ENCODE data around the gene ERBB3. TPM values are rescaled to one million over a fixed set of nuclear protein-coding genes. Genes with fewer than 3 reads are reported as not detected.

ERBB3 gene
- total RNA-seq, 5 donors from 2014 or later (not counting 1 experiment from before 2014, with no cell fraction given) = 0.93 to 24.0 (median 8.2) TPM

- peaks cover 0 to 11% of the 10 kb centered on the region in 2 donors for H3K27me3 Mint-ChIP-seq
- no peaks in the 10 kb centered on the region for H3K9me3 Mint-ChIP-seq
- no peaks in the 10 kb centered on the region for H3K9me3 ChIP-seq
- ATAC-seq (replicated peaks in 1 of 4) (no peak), DNase-seq (no peak)
- POLR2A ChIA-PET = interaction anchor here in 1 of 2 donors (0.6 kb wide), 1 partner anchor 12 kb away, joined by 3 read pairs; no protein-coding TSS in a partner anchor
- CTCF ChIA-PET = interaction anchor here in 1 of 2 donors (0.7 kb wide), 1 partner anchor 18 kb away, joined by 6 read pairs; no protein-coding TSS in a partner anchor
- no peak overlapping the region for H3K4me3 Mint-ChIP-seq
- 89% methylated on average over 2 of the region's 6 CpGs for WGBS (ENCODE audit: insufficient coverage)
- H3K27ac ChIP-seq (ENCODE audit: low read length) = no peak overlapping the region
- H3K27me3 ChIP-seq (replicated peaks in 1 of 2; ENCODE audit: control insufficient read depth in 2 of 2, extremely low read depth in 1 of 2, insufficient read depth in 2 of 2, low read length in 1 of 2) = peaks cover 0 to 29% of the 10 kb centered on the region in 2 experiments
- no peak overlapping the region for H3K4me3 ChIP-seq (ENCODE audit: control insufficient read depth in 1 of 2, extremely low read depth in 1 of 2, low read length in 1 of 2)
- no peaks in the 10 kb centered on the region for H3K36me3 Mint-ChIP-seq
- H3K4me1 Mint-ChIP-seq = no peaks in the 10 kb centered on the region
- no peaks in the 10 kb centered on the region for H3K36me3 ChIP-seq (ENCODE audit: control insufficient read depth in 2 of 2, extremely low read depth in 1 of 2, insufficient read depth in 1 of 2, low read length in 1 of 2)
- H3K27ac Mint-ChIP-seq = no peak overlapping the region
- H3K4me1 ChIP-seq (ENCODE audit: control insufficient read depth in 1 of 2, extremely low read depth in 1 of 2, insufficient read depth in 2 of 2, low read length in 2 of 2) = no peaks in the 10 kb centered on the region
Observed at GRCh38 chr12:56086608-56087007, 6.6 kb downstream of the ERBB3 start.

GRCh38 chr12:56087220-56087619 is 7.3 kb downstream of the ERBB3 start:
- H3K27me3 Mint-ChIP-seq = peaks cover 0 to 11% of the 10 kb centered on the region in 2 donors
- no peak overlapping the region for H3K4me3 Mint-ChIP-seq
- Histone ChIP-seq H3K36me3 (ENCODE audit: control insufficient read depth in 2 of 2, extremely low read depth in 1 of 2, insufficient read depth in 1 of 2, low read length in 1 of 2) (no peaks in the 10 kb centered on the region), H3K9me3 (no peaks in the 10 kb centered on the region), H3K27ac (ENCODE audit: low read length) (no peak overlapping the region), H3K4me1 (ENCODE audit: control insufficient read depth in 1 of 2, extremely low read depth in 1 of 2, insufficient read depth in 2 of 2, low read length in 2 of 2) (no peaks in the 10 kb centered on the region), H3K27me3 (replicated peaks in 1 of 2; ENCODE audit: control insufficient read depth in 2 of 2, extremely low read depth in 1 of 2, insufficient read depth in 2 of 2, low read length in 1 of 2) (peaks cover 0 to 24% of the 10 kb centered on the region in 2 experiments), H3K4me3 (ENCODE audit: control insufficient read depth in 1 of 2, extremely low read depth in 1 of 2, low read length in 1 of 2) (no peak overlapping the region)
- ChIA-PET CTCF (no interaction called here), POLR2A (no interaction called here)
- 86% methylated on average over 5 of the region's 6 CpGs for WGBS (ENCODE audit: insufficient coverage)
- H3K4me1 Mint-ChIP-seq = no peaks in the 10 kb centered on the region
- no peak overlapping the region for H3K27ac Mint-ChIP-seq
- H3K36me3 Mint-ChIP-seq = no peaks in the 10 kb centered on the region
- no peaks in the 10 kb centered on the region for H3K9me3 Mint-ChIP-seq
- ATAC-seq (replicated peaks in 1 of 4) (no peak), DNase-seq (no peak)

GRCh38 chr12:56097738-56098137 is 17.8 kb downstream of the ERBB3 start:
- H3K4me1 Mint-ChIP-seq = peaks cover 20 to 26% (median 23%) of the 10 kb centered on the region in 3 donors
- ChIA-PET POLR2A (no interaction called here), CTCF (no interaction called here)
- ATAC-seq (replicated peaks in 1 of 4) (no peak), DNase-seq (no peak)
- H3K4me1 ChIP-seq (ENCODE audit: control insufficient read depth in 1 of 2, extremely low read depth in 1 of 2, insufficient read depth in 2 of 2, low read length in 2 of 2) = peaks cover 17 to 21% of the 10 kb centered on the region in 2 experiments
- H3K36me3 Mint-ChIP-seq = no peaks in the 10 kb centered on the region
- no peaks in the 10 kb centered on the region for H3K9me3 Mint-ChIP-seq
- H3K36me3 ChIP-seq (ENCODE audit: control insufficient read depth in 2 of 2, extremely low read depth in 1 of 2, insufficient read depth in 1 of 2, low read length in 1 of 2) = no peaks in the 10 kb centered on the region
- WGBS (ENCODE audit: insufficient coverage) = 90% methylated on average over 6 of the region's 6 CpGs
- H3K27ac Mint-ChIP-seq = peak overlapping the region in 1 of 2 donors; percentile 12
- H3K27ac ChIP-seq (ENCODE audit: low read length) = no peak overlapping the region
- no peak overlapping the region for H3K4me3 ChIP-seq (ENCODE audit: control insufficient read depth in 1 of 2, extremely low read depth in 1 of 2, low read length in 1 of 2)
- peaks cover 0 to 7% of the 10 kb centered on the region in 2 experiments for H3K27me3 ChIP-seq (replicated peaks in 1 of 2; ENCODE audit: control insufficient read depth in 2 of 2, extremely low read depth in 1 of 2, insufficient read depth in 2 of 2, low read length in 1 of 2)
- no peak overlapping the region for H3K4me3 Mint-ChIP-seq
- H3K27me3 Mint-ChIP-seq = peaks cover 0 to 6% of the 10 kb centered on the region in 2 donors
- H3K9me3 ChIP-seq = no peaks in the 10 kb centered on the region

GRCh38 chr12:56098592-56098991 is 18.6 kb downstream of the ERBB3 start:
- peak overlapping the region in 1 of 2 donors; percentile 64 for H3K27ac Mint-ChIP-seq
- H3K36me3 ChIP-seq (ENCODE audit: control insufficient read depth in 2 of 2, extremely low read depth in 1 of 2, insufficient read depth in 1 of 2, low read length in 1 of 2) = no peaks in the 10 kb centered on the region
- DNase-seq (no peak), ATAC-seq (replicated peaks in 1 of 4) (no peak)
- CTCF ChIA-PET = interaction anchor here in 1 of 2 donors (0.5 kb wide), 1 partner anchor 11 kb away, joined by 5 read pairs; no protein-coding TSS in a partner anchor
- H3K9me3 ChIP-seq = no peaks in the 10 kb centered on the region
- peaks cover 25 to 26% of the 10 kb centered on the region in 2 experiments for H3K4me1 ChIP-seq (ENCODE audit: control insufficient read depth in 1 of 2, extremely low read depth in 1 of 2, insufficient read depth in 2 of 2, low read length in 2 of 2)
- H3K27me3 Mint-ChIP-seq = peaks cover 0 to 4% of the 10 kb centered on the region in 2 donors
- H3K4me3 Mint-ChIP-seq = no peak overlapping the region
- no CpG with 5 or more reads among the region's 3 CpGs for WGBS (ENCODE audit: insufficient coverage)
- no peaks in the 10 kb centered on the region for H3K36me3 Mint-ChIP-seq
- H3K4me1 Mint-ChIP-seq = peaks cover 29 to 35% (median 32%) of the 10 kb centered on the region in 3 donors
- H3K4me3 ChIP-seq (ENCODE audit: control insufficient read depth in 1 of 2, extremely low read depth in 1 of 2, low read length in 1 of 2) = no peak overlapping the region
- no peak overlapping the region for H3K27ac ChIP-seq (ENCODE audit: low read length)
- peaks cover 0 to 4% of the 10 kb centered on the region in 2 experiments for H3K27me3 ChIP-seq (replicated peaks in 1 of 2; ENCODE audit: control insufficient read depth in 2 of 2, extremely low read depth in 1 of 2, insufficient read depth in 2 of 2, low read length in 1 of 2)
- POLR2A ChIA-PET = interaction anchor here in 1 of 2 donors (0.7 kb wide), 1 partner anchor 12 kb away, joined by 3 read pairs; no protein-coding TSS in a partner anchor
- H3K9me3 Mint-ChIP-seq = no peaks in the 10 kb centered on the region

- ATAC-seq (replicated peaks in 1 of 4) (no peak), DNase-seq (no peak)
- H3K36me3 Mint-ChIP-seq = no peaks in the 10 kb centered on the region
- peak overlapping the region; percentile 49 to 79 for H3K27ac Mint-ChIP-seq
- H3K4me3 Mint-ChIP-seq = no peak overlapping the region
- Histone ChIP-seq H3K9me3 (no peaks in the 10 kb centered on the region), H3K4me3 (ENCODE audit: control insufficient read depth in 1 of 2, extremely low read depth in 1 of 2, low read length in 1 of 2) (no peak overlapping the region), H3K36me3 (ENCODE audit: control insufficient read depth in 2 of 2, extremely low read depth in 1 of 2, insufficient read depth in 1 of 2, low read length in 1 of 2) (no peaks in the 10 kb centered on the region), H3K27me3 (replicated peaks in 1 of 2; ENCODE audit: control insufficient read depth in 2 of 2, extremely low read depth in 1 of 2, insufficient read depth in 2 of 2, low read length in 1 of 2) (no peaks in the 10 kb centered on the region), H3K27ac (ENCODE audit: low read length) (no peak overlapping the region), H3K4me1 (ENCODE audit: control insufficient read depth in 1 of 2, extremely low read depth in 1 of 2, insufficient read depth in 2 of 2, low read length in 2 of 2) (peaks cover 25 to 32% of the 10 kb centered on the region in 2 experiments)
- WGBS (ENCODE audit: insufficient coverage) = 90% methylated on average over 3 of the region's 4 CpGs
- H3K4me1 Mint-ChIP-seq = peaks cover 35 to 45% (median 40%) of the 10 kb centered on the region in 3 donors
- H3K9me3 Mint-ChIP-seq = no peaks in the 10 kb centered on the region
- no peaks in the 10 kb centered on the region for H3K27me3 Mint-ChIP-seq
- ChIA-PET POLR2A (no interaction called here), CTCF (no interaction called here)
Observed at GRCh38 chr12:56099787-56100186, 19.8 kb downstream of the ERBB3 start.

- no peaks in the 10 kb centered on the region for H3K27me3 Mint-ChIP-seq
- no peaks in the 10 kb centered on the region for H3K36me3 Mint-ChIP-seq
- peaks cover 45 to 57% (median 51%) of the 10 kb centered on the region in 3 donors for H3K4me1 Mint-ChIP-seq
- DNase-seq (no peak), ATAC-seq (replicated peaks in 1 of 4) (no peak)
- peak overlapping the region; percentile 72 for H3K27ac ChIP-seq (ENCODE audit: low read length)
- ChIA-PET POLR2A (no interaction called here), CTCF (interaction anchor here in 1 of 2 donors (0.7 kb wide), 1 partner anchor 1708 kb away, joined by 3 read pairs; no protein-coding TSS in a partner anchor)
- peaks cover 32 to 43% of the 10 kb centered on the region in 2 experiments for H3K4me1 ChIP-seq (ENCODE audit: control insufficient read depth in 1 of 2, extremely low read depth in 1 of 2, insufficient read depth in 2 of 2, low read length in 2 of 2)
- H3K27me3 ChIP-seq (replicated peaks in 1 of 2; ENCODE audit: control insufficient read depth in 2 of 2, extremely low read depth in 1 of 2, insufficient read depth in 2 of 2, low read length in 1 of 2) = no peaks in the 10 kb centered on the region
- no peaks in the 10 kb centered on the region for H3K36me3 ChIP-seq (ENCODE audit: control insufficient read depth in 2 of 2, extremely low read depth in 1 of 2, insufficient read depth in 1 of 2, low read length in 1 of 2)
- H3K4me3 Mint-ChIP-seq = no peak overlapping the region
- H3K9me3 ChIP-seq = no peaks in the 10 kb centered on the region
- no peaks in the 10 kb centered on the region for H3K9me3 Mint-ChIP-seq
- H3K4me3 ChIP-seq (ENCODE audit: control insufficient read depth in 1 of 2, extremely low read depth in 1 of 2, low read length in 1 of 2) = no peak overlapping the region
- H3K27ac Mint-ChIP-seq = peak overlapping the region; percentile 99 to 100
- 74% methylated on average over 3 of the region's 14 CpGs for WGBS (ENCODE audit: insufficient coverage)
Observed at GRCh38 chr12:56101045-56101444, 21.1 kb downstream of the ERBB3 start.

Measured in T-cell (primary cell).